DMS 273 (cell line): ENCODE measurements around the gene MAP4K3.
A peak's percentile ranks its signal among the peaks of the same experiment; 100 is the strongest.
"Not testable (repeated sequence)": the region's sequence is repeated elsewhere in the genome, so short reads cannot be mapped to it uniquely, and the experiment has no call there.

Source experiments
- DNase-seq: peaks from one replicate; lab custom pipeline; 2025; ENCODE audit not compliant: unreplicated experiment; lab: John Stamatoyannopoulos, UW

The MAP4K3 gene

GRCh38 chr2:39378968-39379367 lies 58.1 kb downstream of the MAP4K3 start:
- DNase-seq: no peak

GRCh38 chr2:39377226-39377939 lies 59.7 kb downstream of the MAP4K3 start:
- no peak for DNase-seq

- DNase-seq: no peak
Measured at GRCh38 chr2:39375917-39376316, 61.2 kb downstream of the MAP4K3 start.

- no peak for DNase-seq
Measured at GRCh38 chr2:39373181-39373802, 63.8 kb downstream of the MAP4K3 start.

- DNase-seq: no peak
Measured at GRCh38 chr2:39370101-39370500, 67.0 kb downstream of the MAP4K3 start.

GRCh38 chr2:39368846-39369245 lies 68.2 kb downstream of the MAP4K3 start:
- no peak for DNase-seq

GRCh38 chr2:39368376-39368775 lies 68.7 kb downstream of the MAP4K3 start:
- DNase-seq: no peak

- DNase-seq: no peak
Measured at GRCh38 chr2:39362595-39362994, 74.5 kb downstream of the MAP4K3 start.

- no peak for DNase-seq
Measured at GRCh38 chr2:39361511-39361910, 75.6 kb downstream of the MAP4K3 start.

GRCh38 chr2:39360342-39360741 lies 76.7 kb downstream of the MAP4K3 start:
- not testable (repeated sequence) for DNase-seq

GRCh38 chr2:39359453-39360038 lies 77.5 kb downstream of the MAP4K3 start:
- DNase-seq: peak; percentile 20

- DNase-seq: peak; percentile 23
Measured at GRCh38 chr2:39356922-39357639, 80.0 kb downstream of the MAP4K3 start.

- no peak for DNase-seq
Measured at GRCh38 chr2:39350658-39351057, 86.4 kb downstream of the MAP4K3 start.

GRCh38 chr2:39338502-39338901 lies 98.6 kb downstream of the MAP4K3 start:
- no peak for DNase-seq

GRCh38 chr2:39335930-39336329 lies 101.2 kb downstream of the MAP4K3 start:
- no peak for DNase-seq

- DNase-seq: no peak
Measured at GRCh38 chr2:39334978-39335377, 102.1 kb downstream of the MAP4K3 start.

- no peak for DNase-seq
Measured at GRCh38 chr2:39334529-39334928, 102.6 kb downstream of the MAP4K3 start.

- no peak for DNase-seq
Measured at GRCh38 chr2:39326644-39327043, 110.4 kb downstream of the MAP4K3 start.

GRCh38 chr2:39325966-39326365 lies 111.1 kb downstream of the MAP4K3 start:
- DNase-seq: no peak

- not testable (repeated sequence) for DNase-seq
Measured at GRCh38 chr2:39321056-39322035, 115.7 kb downstream of the MAP4K3 start.

GRCh38 chr2:39320162-39320561 lies 116.9 kb downstream of the MAP4K3 start:
- no peak for DNase-seq
